GM10266 (cell line): ENCODE data around the gene ACSS1.
A peak's percentile ranks its signal among the peaks of the same experiment; 100 is the strongest.

Experiments used
- DNase-seq: peaks from one replicate; pipeline ENCODE4 v3.0.0; 2012; ENCODE audit errors: extremely low spot score
- TF ChIP-seq, protein P1 (sequence below): IDR thresholded peaks from 2 replicates; pipeline ENCODE4 v1.5.1; 2012; ENCODE audit warnings: mild to moderate bottlenecking, low read depth; ENCODE audit not compliant: control insufficient read depth, insufficient read depth; ENCODE audit errors: missing control alignments

The ACSS1 gene

GRCh38 chr20:24998631-24999445, 59.1 kb downstream of the ACSS1 start:
- TF ChIP-seq, protein P1, sequence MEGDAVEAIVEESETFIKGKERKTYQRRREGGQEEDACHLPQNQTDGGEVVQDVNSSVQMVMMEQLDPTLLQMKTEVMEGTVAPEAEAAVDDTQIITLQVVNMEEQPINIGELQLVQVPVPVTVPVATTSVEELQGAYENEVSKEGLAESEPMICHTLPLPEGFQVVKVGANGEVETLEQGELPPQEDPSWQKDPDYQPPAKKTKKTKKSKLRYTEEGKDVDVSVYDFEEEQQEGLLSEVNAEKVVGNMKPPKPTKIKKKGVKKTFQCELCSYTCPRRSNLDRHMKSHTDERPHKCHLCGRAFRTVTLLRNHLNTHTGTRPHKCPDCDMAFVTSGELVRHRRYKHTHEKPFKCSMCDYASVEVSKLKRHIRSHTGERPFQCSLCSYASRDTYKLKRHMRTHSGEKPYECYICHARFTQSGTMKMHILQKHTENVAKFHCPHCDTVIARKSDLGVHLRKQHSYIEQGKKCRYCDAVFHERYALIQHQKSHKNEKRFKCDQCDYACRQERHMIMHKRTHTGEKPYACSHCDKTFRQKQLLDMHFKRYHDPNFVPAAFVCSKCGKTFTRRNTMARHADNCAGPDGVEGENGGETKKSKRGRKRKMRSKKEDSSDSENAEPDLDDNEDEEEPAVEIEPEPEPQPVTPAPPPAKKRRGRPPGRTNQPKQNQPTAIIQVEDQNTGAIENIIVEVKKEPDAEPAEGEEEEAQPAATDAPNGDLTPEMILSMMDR, result no peak
- DNase-seq, result no peak

DNA sequence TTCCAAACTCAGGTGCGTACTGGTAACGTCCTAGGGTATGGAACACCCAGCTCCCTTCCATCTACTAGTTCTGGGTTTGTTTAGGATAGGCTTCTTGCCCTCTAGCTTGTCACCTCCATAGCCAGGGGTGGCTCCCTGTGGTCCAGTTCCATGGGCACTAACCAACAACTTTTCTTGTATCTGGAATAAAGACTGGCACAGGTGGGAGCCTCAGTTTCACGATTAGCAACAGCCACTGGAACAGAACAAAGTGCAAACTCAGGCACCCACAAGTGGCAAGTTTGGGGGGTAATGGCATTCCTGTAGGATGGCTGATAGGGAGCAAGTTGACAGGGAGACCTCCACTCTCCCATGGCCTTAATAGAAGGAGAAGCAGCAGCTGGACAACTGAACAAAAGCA, 59.8 kb downstream of the ACSS1 start:
- TF ChIP-seq, protein P1, result no peak
- DNase-seq, result no peak

GRCh38 chr20:24996449-24997377, 61.2 kb downstream of the ACSS1 start:
- DNase-seq, result no peak
- TF ChIP-seq, protein P1, result no peak

DNA sequence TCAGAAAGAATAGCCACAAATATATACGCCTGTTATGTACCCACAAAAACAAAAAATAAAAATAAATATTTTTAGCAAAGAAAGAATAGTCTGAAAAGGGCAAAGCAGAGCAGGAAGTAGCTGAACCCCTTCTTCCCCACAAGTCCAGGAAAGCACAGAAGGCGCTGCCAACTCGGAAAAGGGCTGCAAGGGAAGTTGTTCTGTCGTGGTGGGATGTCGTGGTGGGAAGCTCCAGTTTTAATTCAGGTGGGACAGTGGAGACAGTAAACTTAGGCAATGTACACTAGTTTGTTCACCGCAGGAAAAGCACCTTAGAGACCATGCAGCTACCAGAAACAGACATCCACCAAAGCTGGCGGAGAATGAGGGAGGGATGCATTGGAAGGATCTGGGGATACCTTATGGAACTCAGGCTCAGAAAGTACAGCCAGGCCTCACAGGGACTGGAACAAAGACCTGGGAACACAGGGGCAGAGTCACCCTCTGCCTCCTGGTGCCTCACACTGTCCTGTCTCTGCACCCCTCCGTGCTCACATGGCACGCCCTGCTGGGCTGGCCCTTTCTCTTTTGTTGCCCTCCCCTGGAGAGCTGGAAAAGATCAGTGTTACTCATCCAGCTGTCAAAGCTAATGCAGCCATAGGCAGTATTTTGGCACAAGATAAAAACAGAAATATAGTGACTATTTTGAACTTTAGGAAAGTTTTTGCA, 62.0 kb downstream of the ACSS1 start:
- DNase-seq, result no peak
- TF ChIP-seq, protein P1, result no peak

DNA sequence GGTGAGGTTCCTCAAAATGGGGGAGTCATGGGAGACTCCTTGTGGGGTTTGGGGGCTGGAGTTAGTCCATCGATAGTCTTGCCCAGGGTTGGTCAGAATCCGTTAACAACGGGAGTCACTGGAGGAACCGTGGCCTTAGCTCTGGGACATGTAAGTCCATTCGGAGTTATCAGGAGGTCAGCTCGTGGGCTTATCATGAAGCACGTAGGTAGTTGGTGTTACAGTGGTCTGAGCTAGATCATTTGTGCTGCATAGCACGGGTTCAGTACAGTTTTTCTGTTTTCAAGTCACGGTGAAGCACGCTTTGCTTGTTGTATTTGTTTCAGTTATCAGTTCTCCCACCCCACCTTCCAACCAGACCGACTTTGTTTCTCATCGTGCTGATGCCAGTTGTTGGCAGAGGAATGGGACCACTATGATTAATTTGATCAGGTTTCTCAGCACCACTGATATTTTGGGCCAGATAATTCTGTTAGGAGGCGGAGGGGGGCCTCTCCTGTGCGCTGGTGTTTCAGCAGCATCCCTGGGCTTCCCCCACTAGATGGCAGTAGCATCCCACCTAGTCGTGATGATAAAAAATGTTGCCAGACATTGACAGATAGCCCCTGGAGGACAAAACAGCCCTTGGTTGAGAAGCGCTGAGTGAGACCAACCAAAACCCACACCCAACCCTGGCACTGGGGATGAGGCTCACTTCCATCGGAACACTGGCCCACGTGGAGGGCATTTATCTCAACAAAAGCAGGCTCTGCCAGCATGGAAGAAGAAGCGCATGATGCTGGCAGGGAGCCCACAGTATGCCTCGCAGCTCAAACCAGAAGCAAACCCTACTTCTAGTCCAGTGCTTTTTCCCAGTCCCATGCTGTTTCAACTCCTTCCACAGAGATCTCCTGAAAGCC, 63.2 kb downstream of the ACSS1 start:
- TF ChIP-seq, protein P1, result peak; percentile 86
- DNase-seq, result peak; percentile 79

DNA sequence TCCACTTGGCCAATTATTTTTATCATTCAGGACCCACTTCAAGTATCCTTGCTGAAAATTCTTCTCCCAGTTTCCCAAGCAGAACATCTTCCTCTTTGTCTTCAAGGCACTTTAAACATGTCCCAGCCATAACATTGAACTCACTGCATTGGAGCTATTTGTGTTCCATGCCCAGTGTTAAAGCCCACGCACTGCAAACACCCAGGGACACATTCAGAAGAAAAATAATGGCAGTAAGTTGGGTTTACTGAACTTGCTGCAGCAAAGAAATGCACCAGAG, 63.8 kb downstream of the ACSS1 start:
- TF ChIP-seq, protein P1, result no peak
- no peak for DNase-seq
